Chondrocyte (in vitro differentiated cells): ENCODE results near the gene VPS51. TPM values are rescaled to one million over a fixed set of nuclear protein-coding genes. Genes with fewer than 3 reads are reported as not detected.

ENCODE experiments used
- DNase-seq: peaks from one replicate; pipeline ENCODE4 v3.0.0; 2021; ENCODE audit warnings: mixed read lengths, low spot score
- H3K27ac Mint-ChIP-seq: one replicate; pipeline ENCODE4 v1.8.0; 2021; ENCODE audit warnings: mild to moderate bottlenecking, moderate library complexity, mixed read lengths; ENCODE audit not compliant: unreplicated experiment
- H3K27me3 Mint-ChIP-seq: 2 replicates; pipeline ENCODE4 v1.8.0; 2021; ENCODE audit warnings: low read depth, mixed read lengths
- H3K36me3 Mint-ChIP-seq: 2 replicates; pipeline ENCODE4 v1.8.0; 2021; ENCODE audit warnings: low read depth, mixed read lengths
- H3K4me1 Mint-ChIP-seq: 2 replicates; pipeline ENCODE4 v1.8.0; 2021; ENCODE audit warnings: low read depth, mild to moderate bottlenecking, mixed read lengths
- H3K4me3 Mint-ChIP-seq: one replicate; pipeline ENCODE4 v1.8.0; 2021; ENCODE audit warnings: mild to moderate bottlenecking, moderate library complexity, mixed read lengths; ENCODE audit not compliant: unreplicated experiment
- H3K9me3 Mint-ChIP-seq: 2 replicates; pipeline ENCODE4 v1.8.0; 2021; ENCODE audit warnings: low read depth, mixed read lengths
- total RNA-seq: library from RNA; stranded (reverse); gene quantifications from 3 replicates; pipeline ENCODE4 v1.2.1, GENCODE V29; 2021
- TF ChIP-seq, protein P1 (sequence below): fragments of 200-600 bp; sonication (generic); IDR thresholded peaks from 2 replicates; pipeline ENCODE4 v1.5.0; 2021; ENCODE audit warnings: antibody characterized with exemption, mild to moderate bottlenecking, moderate library complexity

Gene VPS51
- total RNA-seq, 1 donor from 2014 or later = 73.4 TPM

DNA sequence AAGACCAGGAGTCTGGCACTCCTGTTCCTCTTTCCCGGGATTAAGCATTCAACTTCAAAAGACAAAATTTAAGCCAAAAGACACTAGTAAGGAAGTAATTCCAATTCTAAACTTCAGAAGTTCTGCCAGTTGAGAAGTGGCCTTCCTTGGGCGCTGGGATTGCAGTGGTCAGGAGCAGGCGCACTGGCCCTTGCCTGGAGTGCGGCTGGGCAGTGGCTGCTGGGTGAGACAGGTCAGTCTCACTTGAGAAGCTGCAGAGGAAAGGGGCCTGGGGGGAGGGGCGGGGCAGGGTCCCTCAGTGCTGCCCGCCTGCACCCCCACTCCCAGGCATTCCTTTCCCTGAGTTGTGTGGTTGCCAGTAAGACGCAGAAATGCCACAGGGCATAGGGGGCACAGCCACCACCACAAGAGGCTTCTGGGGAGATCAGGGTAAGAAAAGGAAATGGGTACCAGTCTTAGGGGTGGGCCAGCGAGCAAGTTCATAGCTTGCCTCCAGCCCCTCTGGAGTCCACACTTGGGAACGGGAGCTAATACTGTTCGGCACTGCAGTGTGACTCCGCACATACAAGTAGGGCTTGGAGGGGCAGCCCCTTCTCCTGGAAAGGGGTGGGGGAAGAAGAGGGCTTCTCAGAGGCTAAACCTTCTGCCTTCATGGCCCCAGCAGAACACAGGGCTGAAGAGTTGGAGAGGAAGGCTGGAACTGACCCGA, 31.6 kb downstream of the VPS51 start:
- Mint-ChIP-seq H3K4me1 (peaks cover 12% of the 10 kb centered on the region), H3K4me3 (no peak overlapping the region), H3K27ac (no peak overlapping the region), H3K27me3 (no peaks in the 10 kb centered on the region), H3K36me3 (peaks cover 10% of the 10 kb centered on the region), H3K9me3 (no peaks in the 10 kb centered on the region)
- peak; percentile 59 for DNase-seq
- TF ChIP-seq, protein P1, sequence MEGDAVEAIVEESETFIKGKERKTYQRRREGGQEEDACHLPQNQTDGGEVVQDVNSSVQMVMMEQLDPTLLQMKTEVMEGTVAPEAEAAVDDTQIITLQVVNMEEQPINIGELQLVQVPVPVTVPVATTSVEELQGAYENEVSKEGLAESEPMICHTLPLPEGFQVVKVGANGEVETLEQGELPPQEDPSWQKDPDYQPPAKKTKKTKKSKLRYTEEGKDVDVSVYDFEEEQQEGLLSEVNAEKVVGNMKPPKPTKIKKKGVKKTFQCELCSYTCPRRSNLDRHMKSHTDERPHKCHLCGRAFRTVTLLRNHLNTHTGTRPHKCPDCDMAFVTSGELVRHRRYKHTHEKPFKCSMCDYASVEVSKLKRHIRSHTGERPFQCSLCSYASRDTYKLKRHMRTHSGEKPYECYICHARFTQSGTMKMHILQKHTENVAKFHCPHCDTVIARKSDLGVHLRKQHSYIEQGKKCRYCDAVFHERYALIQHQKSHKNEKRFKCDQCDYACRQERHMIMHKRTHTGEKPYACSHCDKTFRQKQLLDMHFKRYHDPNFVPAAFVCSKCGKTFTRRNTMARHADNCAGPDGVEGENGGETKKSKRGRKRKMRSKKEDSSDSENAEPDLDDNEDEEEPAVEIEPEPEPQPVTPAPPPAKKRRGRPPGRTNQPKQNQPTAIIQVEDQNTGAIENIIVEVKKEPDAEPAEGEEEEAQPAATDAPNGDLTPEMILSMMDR = no peak

DNA sequence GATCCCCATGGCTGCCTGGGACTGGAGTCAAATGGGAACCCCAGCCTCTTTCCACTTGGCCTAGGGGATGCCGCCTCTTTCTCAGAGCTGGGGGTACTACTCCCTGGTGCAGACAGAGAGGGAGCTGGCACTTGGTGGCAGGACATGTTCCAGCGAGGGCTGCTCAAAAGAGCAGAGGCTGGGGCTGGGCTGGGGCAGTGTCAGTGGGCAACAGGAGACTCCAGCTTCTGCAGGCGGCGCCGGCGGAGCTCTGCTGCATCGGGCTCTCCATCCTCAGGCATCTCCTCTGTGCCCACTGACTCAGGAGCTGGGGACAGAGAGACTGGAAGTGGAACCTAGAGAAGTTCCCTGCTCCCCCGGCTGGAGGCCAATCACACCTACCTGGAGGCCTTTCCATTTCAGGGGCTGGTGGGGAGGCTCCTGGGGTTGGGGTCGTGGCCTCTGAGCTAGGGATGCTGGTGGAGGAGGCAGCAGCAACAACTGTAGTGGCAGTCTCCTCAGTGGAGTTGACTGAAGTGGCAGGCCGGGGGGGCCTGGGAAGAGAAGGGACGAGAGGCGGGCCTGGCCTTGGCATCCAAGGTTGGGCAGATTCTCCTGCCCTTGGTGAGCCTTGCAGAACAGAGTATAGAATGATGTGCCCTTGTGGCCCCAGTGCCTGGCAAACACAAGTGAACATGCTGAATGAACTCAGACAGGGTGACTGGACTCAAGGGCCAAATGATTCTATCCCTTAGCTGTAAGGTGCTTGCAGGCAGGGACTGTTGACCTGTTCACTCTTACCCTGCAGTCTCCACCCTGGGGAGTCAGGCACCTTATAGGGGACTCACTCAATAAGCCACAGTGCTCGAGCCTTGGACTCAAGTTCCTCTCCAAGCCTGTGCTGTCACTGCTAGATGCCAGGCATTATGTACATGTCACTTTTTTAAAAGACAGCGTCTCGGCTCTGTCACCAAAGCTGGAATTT, 32.5 kb downstream of the VPS51 start:
- no peaks in the 10 kb centered on the region for H3K27me3 Mint-ChIP-seq
- no peak overlapping the region for H3K4me3 Mint-ChIP-seq

DNA sequence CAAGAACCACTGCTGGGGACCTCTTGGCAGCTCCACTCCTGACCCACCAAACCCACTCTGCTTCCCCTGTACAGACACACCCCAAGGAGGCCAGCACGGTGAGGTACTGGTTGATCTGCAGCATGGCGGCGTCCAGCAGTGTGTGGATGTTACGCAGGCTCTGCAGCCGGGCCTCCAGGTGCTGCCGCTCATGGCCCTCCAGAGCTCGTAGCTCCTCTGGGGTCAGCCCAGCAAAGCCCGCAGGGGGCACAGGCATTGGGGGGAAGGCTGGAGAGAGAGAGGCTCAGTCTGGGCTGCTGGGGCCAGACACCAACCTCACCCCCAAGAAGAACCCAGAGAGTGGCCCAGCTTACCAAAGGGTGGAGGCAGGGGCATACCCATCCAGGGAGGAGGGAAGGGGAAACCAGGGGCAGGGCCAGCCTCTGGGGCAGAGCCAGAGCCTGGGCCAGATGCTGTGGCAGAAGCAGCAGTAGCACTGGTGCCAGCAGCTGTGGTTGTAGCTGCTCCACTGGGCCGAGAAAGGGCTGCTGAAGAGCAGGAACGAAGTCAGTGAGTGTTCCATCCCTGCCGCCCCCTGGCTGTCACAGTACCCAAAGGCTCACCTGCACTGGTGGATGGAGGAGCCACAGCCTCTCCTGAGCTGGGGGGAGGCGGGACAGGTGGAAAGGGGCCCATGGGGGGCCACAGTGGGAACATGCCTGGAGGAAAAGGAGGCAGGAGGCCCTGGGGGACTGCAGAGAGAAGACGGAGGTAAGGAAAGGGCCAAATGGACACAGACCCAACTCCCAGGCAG, 33.8 kb downstream of the VPS51 start:
- Mint-ChIP-seq H3K27ac (no peak overlapping the region), H3K4me1 (peaks cover 14% of the 10 kb centered on the region), H3K27me3 (no peaks in the 10 kb centered on the region), H3K4me3 (no peak overlapping the region), H3K36me3 (peaks cover 10% of the 10 kb centered on the region), H3K9me3 (no peaks in the 10 kb centered on the region)
- TF ChIP-seq, protein P1 = no peak
- peak; percentile 86 for DNase-seq

More for the DNA sequence above, 32.5 kb downstream of the VPS51 start:
- peaks cover 15% of the 10 kb centered on the region for H3K4me1 Mint-ChIP-seq
- H3K9me3 Mint-ChIP-seq = no peaks in the 10 kb centered on the region
- peak overlapping the region; percentile 17 for H3K27ac Mint-ChIP-seq
- peak; percentile 93 for DNase-seq
- H3K36me3 Mint-ChIP-seq = peaks cover 10% of the 10 kb centered on the region
- TF ChIP-seq, protein P1 = no peak

DNA sequence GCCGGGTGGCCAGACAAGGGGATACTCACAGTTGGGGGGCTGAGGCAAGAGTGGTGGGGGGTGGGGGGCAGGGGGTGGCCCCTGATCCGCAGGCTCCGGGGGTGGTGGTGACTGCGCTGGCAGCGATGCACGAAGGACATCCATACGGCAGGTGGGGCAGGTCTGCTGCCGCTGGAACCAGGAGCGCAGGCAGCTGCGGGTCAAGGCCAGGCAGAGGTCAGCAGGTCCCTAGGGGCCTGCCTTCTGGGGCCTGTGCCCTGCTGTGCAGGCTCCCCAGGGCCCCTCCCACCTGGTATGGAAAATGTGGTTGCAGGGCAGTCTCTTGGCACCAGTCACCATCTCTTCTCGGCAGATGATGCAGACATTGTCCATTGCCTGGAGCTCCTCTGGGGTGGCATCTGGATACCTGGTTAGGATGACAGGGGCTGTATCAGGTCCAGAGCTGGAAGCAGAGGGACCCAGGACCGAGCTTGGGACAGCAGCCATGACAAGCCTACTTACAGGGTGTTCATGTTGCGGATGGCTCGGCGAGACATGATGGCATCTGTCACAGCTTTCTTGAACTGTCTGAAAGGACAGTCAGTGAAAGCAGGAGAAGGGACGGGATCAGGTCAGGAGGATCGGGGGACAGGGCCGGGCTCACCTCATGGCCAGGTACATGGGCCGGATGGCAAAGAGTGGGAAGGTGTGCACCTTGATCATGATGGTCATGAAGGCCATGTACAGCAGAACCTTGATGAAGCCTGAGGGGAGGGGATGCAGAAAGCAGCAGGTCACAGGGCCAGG, 34.8 kb downstream of the VPS51 start:
- no peak overlapping the region for H3K27ac Mint-ChIP-seq
- no peak overlapping the region for H3K4me3 Mint-ChIP-seq
- peaks cover 10% of the 10 kb centered on the region for H3K36me3 Mint-ChIP-seq
- H3K9me3 Mint-ChIP-seq = no peaks in the 10 kb centered on the region
- DNase-seq = peak; percentile 90
- H3K27me3 Mint-ChIP-seq = no peaks in the 10 kb centered on the region
- peaks cover 21% of the 10 kb centered on the region for H3K4me1 Mint-ChIP-seq
- TF ChIP-seq, protein P1 = no peak
